ENCODE data around the gene BICRAL.
"Not testable (repeated sequence)": the region's sequence is repeated elsewhere in the genome, so short reads cannot be mapped to it uniquely, and the experiment has no call there.

The BICRAL gene

DNA sequence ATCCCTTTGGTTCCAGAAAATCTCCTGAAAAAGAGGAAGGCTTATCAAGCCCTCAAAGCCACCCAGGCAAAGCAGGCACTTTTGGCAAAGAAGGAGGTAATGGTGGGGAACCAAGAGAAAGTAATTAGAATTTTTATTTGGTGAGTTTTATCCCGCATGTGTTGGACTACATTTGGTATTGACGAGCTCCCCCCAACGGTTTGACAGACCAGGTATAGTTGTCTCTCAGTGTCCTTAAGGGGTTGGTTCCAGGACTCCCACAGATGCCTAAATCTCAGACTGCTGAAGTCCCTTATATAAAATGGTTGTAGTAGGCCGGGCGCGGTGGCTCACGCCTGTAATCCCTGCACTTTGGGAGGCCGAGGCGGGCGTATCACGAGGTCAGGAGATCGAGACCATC lies 99.0 kb downstream of the BICRAL start:
- H3K27me3 ChIP-seq (ENCODE audit: control insufficient read depth in 3 of 3, insufficient read depth in 3 of 3, low read depth in 1 of 3, low read length in 3 of 3); H3K18ac ChIP-seq (ENCODE audit: low read length); H3K79me1 ChIP-seq (ENCODE audit: low read depth, low read length); DNase-seq (ENCODE audit: low spot score); H2AK5ac ChIP-seq (ENCODE audit: low read depth, low read length); H4K91ac ChIP-seq (ENCODE audit: low read depth, low read length, poor library complexity); H2AFZ ChIP-seq (ENCODE audit: low read length); H3K4ac ChIP-seq (ENCODE audit: low read length); H3K9ac ChIP-seq (ENCODE audit: low read depth, low read length, poor library complexity); H3K23ac ChIP-seq (ENCODE audit: low read depth, low read length, poor library complexity); H4K8ac ChIP-seq (ENCODE audit: low read depth, low read length); H3K27ac ChIP-seq (replicated peaks; ENCODE audit: low read length); H2BK15ac ChIP-seq (ENCODE audit: low read length); H3K4me1 ChIP-seq (ENCODE audit: control insufficient read depth in 2 of 2, insufficient read depth in 1 of 2, low read depth in 1 of 2, low read length in 2 of 2); H2BK12ac ChIP-seq (ENCODE audit: low read length); H3K14ac ChIP-seq (ENCODE audit: low read length); H2BK120ac ChIP-seq (ENCODE audit: low read depth, low read length); H2BK5ac ChIP-seq (ENCODE audit: low read length); H3K9me3 ChIP-seq (replicated peaks in 1 of 2; ENCODE audit: control insufficient read depth in 2 of 2, insufficient read depth in 1 of 2, low read depth in 1 of 2, low read length in 2 of 2): not testable (repeated sequence)
- peak overlapping the region; percentile 59 for H3K4me2 ChIP-seq (ENCODE audit: insufficient read depth, low read length, poor library complexity, severe bottlenecking)
- peaks cover 29 to 50% of the 10 kb centered on the region in 2 donors for H3K36me3 ChIP-seq (replicated peaks in 1 of 2; ENCODE audit: control insufficient read depth in 2 of 2, insufficient read depth in 2 of 2, low read length in 2 of 2)
- H3K4me3 ChIP-seq (ENCODE audit: low read length in 2 of 2): peak overlapping the region in 1 of 2 donors; percentile 84
- no CpG with 5 or more reads among the region's 12 CpGs for WGBS, 2 donors (ENCODE audit: extremely low coverage in 2 of 2, insufficient read length in 2 of 2, insufficient replicate concordance in 1 of 2)

DNA sequence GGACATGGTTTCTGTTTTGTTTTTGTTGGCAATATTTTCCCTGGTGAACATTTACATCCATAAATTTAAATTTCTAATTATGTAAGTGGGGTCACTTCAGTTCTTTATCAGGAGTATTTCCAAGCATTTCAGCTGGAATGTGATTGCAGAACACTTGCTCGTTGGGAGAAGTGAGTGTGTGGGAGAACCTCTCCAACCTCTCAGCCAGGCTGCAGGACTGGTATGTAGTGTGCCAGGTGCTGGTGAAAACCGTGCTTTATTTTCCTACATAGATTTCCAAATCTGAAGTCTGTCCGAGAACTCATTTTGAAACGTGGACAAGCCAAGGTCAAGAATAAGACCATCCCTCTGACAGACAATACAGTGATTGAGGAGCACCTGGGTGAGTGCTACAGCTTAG lies 103.8 kb downstream of the BICRAL start:
- no peak overlapping the region for H3K4me2 ChIP-seq (ENCODE audit: insufficient read depth, low read length, poor library complexity, severe bottlenecking)
- WGBS, 2 donors (ENCODE audit: extremely low coverage in 2 of 2, insufficient read length in 2 of 2, insufficient replicate concordance in 1 of 2): no CpG with 5 or more reads among the region's 4 CpGs
- H3K27ac ChIP-seq (replicated peaks; ENCODE audit: low read length): no peak overlapping the region
- H2BK12ac ChIP-seq (ENCODE audit: low read length): no peak overlapping the region
- H3K4me3 ChIP-seq (ENCODE audit: low read length in 2 of 2): no peak overlapping the region
- H2AFZ ChIP-seq (ENCODE audit: low read length): no peak overlapping the region
- no peak overlapping the region for H3K14ac ChIP-seq (ENCODE audit: low read length)
- DNase-seq (ENCODE audit: low spot score): no peak
- H3K23ac ChIP-seq (ENCODE audit: low read depth, low read length, poor library complexity): no peak overlapping the region
- no peak overlapping the region for H2BK120ac ChIP-seq (ENCODE audit: low read depth, low read length)
- no peak overlapping the region for H3K4ac ChIP-seq (ENCODE audit: low read length)
- H3K36me3 ChIP-seq (replicated peaks in 1 of 2; ENCODE audit: control insufficient read depth in 2 of 2, insufficient read depth in 2 of 2, low read length in 2 of 2): peaks cover 32 to 65% of the 10 kb centered on the region in 2 donors
- no peak overlapping the region for H4K91ac ChIP-seq (ENCODE audit: low read depth, low read length, poor library complexity)
- H2BK5ac ChIP-seq (ENCODE audit: low read length): no peak overlapping the region
- H3K79me1 ChIP-seq (ENCODE audit: low read depth, low read length): peaks cover 5% of the 10 kb centered on the region
- no peaks in the 10 kb centered on the region for H3K9me3 ChIP-seq (replicated peaks in 1 of 2; ENCODE audit: control insufficient read depth in 2 of 2, insufficient read depth in 1 of 2, low read depth in 1 of 2, low read length in 2 of 2)
- H3K27me3 ChIP-seq (ENCODE audit: control insufficient read depth in 3 of 3, insufficient read depth in 3 of 3, low read depth in 1 of 3, low read length in 3 of 3): no peaks in the 10 kb centered on the region
- no peak overlapping the region for H3K18ac ChIP-seq (ENCODE audit: low read length)
- no peak overlapping the region for H2BK15ac ChIP-seq (ENCODE audit: low read length)
- H4K8ac ChIP-seq (ENCODE audit: low read depth, low read length): no peak overlapping the region
- H2AK5ac ChIP-seq (ENCODE audit: low read depth, low read length): no peak overlapping the region
- no peak overlapping the region for H3K9ac ChIP-seq (ENCODE audit: low read depth, low read length, poor library complexity)
- peaks cover 0 to 3% of the 10 kb centered on the region in 2 donors for H3K4me1 ChIP-seq (ENCODE audit: control insufficient read depth in 2 of 2, insufficient read depth in 1 of 2, low read depth in 1 of 2, low read length in 2 of 2)

DNA sequence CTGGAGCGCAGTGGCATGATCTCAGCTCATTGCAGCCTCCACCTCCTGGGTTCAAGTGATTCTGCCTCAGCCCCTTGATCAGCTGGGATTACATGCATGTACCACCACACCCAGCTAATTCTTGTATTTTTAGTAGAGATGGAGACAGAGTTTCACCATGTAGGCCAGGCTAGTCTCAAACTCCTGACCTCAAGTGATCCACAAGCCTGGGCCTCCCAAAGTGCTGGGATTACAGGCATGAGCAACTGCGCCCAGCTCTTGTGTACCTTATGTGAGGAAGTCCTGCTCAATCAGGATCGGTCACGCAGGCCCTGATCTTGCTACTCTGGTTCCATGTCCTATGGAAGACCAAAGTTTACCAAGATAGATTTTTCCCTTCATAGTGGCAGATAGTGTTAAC lies 106.3 kb downstream of the BICRAL start:
- peaks cover 26 to 42% of the 10 kb centered on the region in 2 donors for H3K36me3 ChIP-seq (replicated peaks in 1 of 2; ENCODE audit: control insufficient read depth in 2 of 2, insufficient read depth in 2 of 2, low read length in 2 of 2)
- H2AFZ ChIP-seq (ENCODE audit: low read length); H3K18ac ChIP-seq (ENCODE audit: low read length); H3K4me2 ChIP-seq (ENCODE audit: insufficient read depth, low read length, poor library complexity, severe bottlenecking); H3K23ac ChIP-seq (ENCODE audit: low read depth, low read length, poor library complexity); H2BK15ac ChIP-seq (ENCODE audit: low read length); H3K27me3 ChIP-seq (ENCODE audit: control insufficient read depth in 3 of 3, insufficient read depth in 3 of 3, low read depth in 1 of 3, low read length in 3 of 3); H2BK120ac ChIP-seq (ENCODE audit: low read depth, low read length); H3K79me1 ChIP-seq (ENCODE audit: low read depth, low read length); H2BK5ac ChIP-seq (ENCODE audit: low read length); H3K27ac ChIP-seq (replicated peaks; ENCODE audit: low read length); H3K4me1 ChIP-seq (ENCODE audit: control insufficient read depth in 2 of 2, insufficient read depth in 1 of 2, low read depth in 1 of 2, low read length in 2 of 2); H4K91ac ChIP-seq (ENCODE audit: low read depth, low read length, poor library complexity); H3K9ac ChIP-seq (ENCODE audit: low read depth, low read length, poor library complexity); H3K4ac ChIP-seq (ENCODE audit: low read length); H3K4me3 ChIP-seq (ENCODE audit: low read length in 2 of 2); H2AK5ac ChIP-seq (ENCODE audit: low read depth, low read length); H3K9me3 ChIP-seq (replicated peaks in 1 of 2; ENCODE audit: control insufficient read depth in 2 of 2, insufficient read depth in 1 of 2, low read depth in 1 of 2, low read length in 2 of 2); DNase-seq (ENCODE audit: low spot score); H4K8ac ChIP-seq (ENCODE audit: low read depth, low read length); H3K14ac ChIP-seq (ENCODE audit: low read length); H2BK12ac ChIP-seq (ENCODE audit: low read length): not testable (repeated sequence)
- no CpG with 5 or more reads among the region's 4 CpGs for WGBS, 2 donors (ENCODE audit: extremely low coverage in 2 of 2, insufficient read length in 2 of 2, insufficient replicate concordance in 1 of 2)

DNA sequence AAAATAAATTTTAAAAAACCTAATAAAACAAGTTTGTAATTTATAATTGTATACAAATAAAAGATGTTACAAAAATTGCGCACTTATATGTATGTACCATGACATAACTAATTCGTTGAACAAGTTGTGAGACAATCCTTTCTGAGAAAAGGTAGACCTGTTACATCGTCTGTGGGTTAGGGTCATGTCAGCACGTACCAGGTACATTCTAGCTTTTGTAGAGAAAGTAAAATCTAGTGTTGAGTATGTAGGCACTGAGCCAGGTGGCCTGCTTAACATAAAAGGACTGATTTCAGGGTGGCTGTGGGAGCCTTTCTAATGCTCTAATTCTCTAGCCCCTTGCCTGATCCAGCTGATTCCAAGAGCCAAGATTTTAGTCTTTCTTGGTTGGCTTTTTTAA lies 108.0 kb downstream of the BICRAL start:
- Histone ChIP-seq H3K79me1 (ENCODE audit: low read depth, low read length) (no peaks in the 10 kb centered on the region), H2BK5ac (ENCODE audit: low read length) (no peak overlapping the region), H3K36me3 (replicated peaks in 1 of 2; ENCODE audit: control insufficient read depth in 2 of 2, insufficient read depth in 2 of 2, low read length in 2 of 2) (peaks cover 10 to 26% of the 10 kb centered on the region in 2 donors), H2AK5ac (ENCODE audit: low read depth, low read length) (no peak overlapping the region), H4K91ac (ENCODE audit: low read depth, low read length, poor library complexity) (no peak overlapping the region), H2BK12ac (ENCODE audit: low read length) (no peak overlapping the region), H3K9ac (ENCODE audit: low read depth, low read length, poor library complexity) (no peak overlapping the region), H3K4me1 (ENCODE audit: control insufficient read depth in 2 of 2, insufficient read depth in 1 of 2, low read depth in 1 of 2, low read length in 2 of 2) (peaks cover 6% of the 10 kb centered on the region in 2 donors), H2BK120ac (ENCODE audit: low read depth, low read length) (no peak overlapping the region), H3K4me3 (ENCODE audit: low read length in 2 of 2) (peak overlapping the region in 1 of 2 donors; percentile 76), H3K18ac (ENCODE audit: low read length) (no peak overlapping the region), H3K14ac (ENCODE audit: low read length) (no peak overlapping the region), H3K27me3 (ENCODE audit: control insufficient read depth in 3 of 3, insufficient read depth in 3 of 3, low read depth in 1 of 3, low read length in 3 of 3) (no peaks in the 10 kb centered on the region), H2BK15ac (ENCODE audit: low read length) (no peak overlapping the region), H3K23ac (ENCODE audit: low read depth, low read length, poor library complexity) (no peak overlapping the region), H2AFZ (ENCODE audit: low read length) (no peak overlapping the region), H3K9me3 (replicated peaks in 1 of 2; ENCODE audit: control insufficient read depth in 2 of 2, insufficient read depth in 1 of 2, low read depth in 1 of 2, low read length in 2 of 2) (no peaks in the 10 kb centered on the region), H3K4ac (ENCODE audit: low read length) (no peak overlapping the region), H3K4me2 (ENCODE audit: insufficient read depth, low read length, poor library complexity, severe bottlenecking) (peak overlapping the region; percentile 32), H4K8ac (ENCODE audit: low read depth, low read length) (no peak overlapping the region), H3K27ac (replicated peaks; ENCODE audit: low read length) (peak overlapping the region; percentile 99)
- no CpG with 5 or more reads among the region's 4 CpGs for WGBS, 2 donors (ENCODE audit: extremely low coverage in 2 of 2, insufficient read length in 2 of 2, insufficient replicate concordance in 1 of 2)
- DNase-seq (ENCODE audit: low spot score): no peak

All from neuronal stem cell (in vitro differentiated cells).